Activated naive CD4-positive, alpha-beta T cell treated with anti-CD3 and anti-CD28 coated beads, Interleukin-2, amount 50 U/mL, for 24 hours (primary cell): ENCODE results near the gene DEGS2.
A peak's percentile ranks its signal among the peaks of the same experiment; 100 is the strongest.
"Not testable (repeated sequence)": the region's sequence is repeated elsewhere in the genome, so short reads cannot be mapped to it uniquely, and the experiment has no call there.

Source experiments
- H3K27ac Mint-ChIP-seq: one replicate; pipeline ENCODE4 v1.8.0; 2021; ENCODE audit warnings: mild to moderate bottlenecking, mixed read lengths
- H3K27me3 Mint-ChIP-seq: one replicate; pipeline ENCODE4 v1.8.0; 2021; ENCODE audit warnings: mixed read lengths
- H3K36me3 Mint-ChIP-seq: one replicate; pipeline ENCODE4 v1.8.0; 2021; ENCODE audit warnings: mixed read lengths
- H3K4me1 Mint-ChIP-seq: one replicate; pipeline ENCODE4 v1.8.0; 2021; ENCODE audit warnings: mixed read lengths
- H3K4me3 Mint-ChIP-seq: one replicate; pipeline ENCODE4 v1.8.0; 2021; ENCODE audit warnings: mild to moderate bottlenecking, mixed read lengths
- H3K9me3 Mint-ChIP-seq: one replicate; pipeline ENCODE4 v1.8.0; 2021; ENCODE audit warnings: mixed read lengths

The DEGS2 gene

GRCh38 chr14:100159094-100159864 is at the start of gene DEGS2:
DEGS2 (minus strand) TSS chr14:100159645; CDS start chr14:100159587, 58 bp downstream.
- peaks cover 5% of the 10 kb centered on the region for H3K27me3 Mint-ChIP-seq
- peaks cover 3% of the 10 kb centered on the region for H3K36me3 Mint-ChIP-seq
- H3K9me3 Mint-ChIP-seq: no peaks in the 10 kb centered on the region
- peak within 1 kb of the TSS; percentile 77 for H3K4me3 Mint-ChIP-seq
- H3K4me1 Mint-ChIP-seq: no peaks in the 10 kb centered on the region
- no peak within 1 kb of the TSS for H3K27ac Mint-ChIP-seq

- H3K9me3 Mint-ChIP-seq: not testable (repeated sequence)
Observed at GRCh38 chr14:100208136-100208535, 48.7 kb upstream of the DEGS2 start.

GRCh38 chr14:100207588-100207987 is 48.1 kb upstream of the DEGS2 start:
- H3K36me3 Mint-ChIP-seq, H3K27me3 Mint-ChIP-seq, H3K4me3 Mint-ChIP-seq, H3K9me3 Mint-ChIP-seq, H3K4me1 Mint-ChIP-seq, H3K27ac Mint-ChIP-seq: not testable (repeated sequence)

More at GRCh38 chr14:100208136-100208535, 48.7 kb upstream of the DEGS2 start:
- not testable (repeated sequence) for H3K27me3 Mint-ChIP-seq, H3K27ac Mint-ChIP-seq, H3K36me3 Mint-ChIP-seq, H3K4me3 Mint-ChIP-seq
- H3K4me1 Mint-ChIP-seq: peaks cover 12% of the 10 kb centered on the region

- not testable (repeated sequence) for H3K27ac Mint-ChIP-seq, H3K27me3 Mint-ChIP-seq, H3K9me3 Mint-ChIP-seq, H3K36me3 Mint-ChIP-seq, H3K4me1 Mint-ChIP-seq, H3K4me3 Mint-ChIP-seq
Observed at GRCh38 chr14:100204835-100205167, 45.4 kb upstream of the DEGS2 start.

- Mint-ChIP-seq H3K4me3 (no peak overlapping the region), H3K4me1 (no peaks in the 10 kb centered on the region), H3K36me3 (no peaks in the 10 kb centered on the region), H3K9me3 (no peaks in the 10 kb centered on the region), H3K27ac (no peak overlapping the region), H3K27me3 (no peaks in the 10 kb centered on the region)
Observed at GRCh38 chr14:100203962-100204834, 44.8 kb upstream of the DEGS2 start.

GRCh38 chr14:100203146-100203545 is 43.7 kb upstream of the DEGS2 start:
- H3K27ac Mint-ChIP-seq: no peak overlapping the region
- no peak overlapping the region for H3K4me3 Mint-ChIP-seq

GRCh38 chr14:100202712-100203111 is 43.3 kb upstream of the DEGS2 start:
- no peaks in the 10 kb centered on the region for H3K27me3 Mint-ChIP-seq
- no peaks in the 10 kb centered on the region for H3K36me3 Mint-ChIP-seq
- H3K4me1 Mint-ChIP-seq: no peaks in the 10 kb centered on the region
- H3K9me3 Mint-ChIP-seq: no peaks in the 10 kb centered on the region
- H3K4me3 Mint-ChIP-seq: no peak overlapping the region
- no peak overlapping the region for H3K27ac Mint-ChIP-seq

More at GRCh38 chr14:100203146-100203545, 43.7 kb upstream of the DEGS2 start:
- no peaks in the 10 kb centered on the region for H3K27me3 Mint-ChIP-seq
- H3K4me1 Mint-ChIP-seq: no peaks in the 10 kb centered on the region
- no peaks in the 10 kb centered on the region for H3K36me3 Mint-ChIP-seq
- H3K9me3 Mint-ChIP-seq: no peaks in the 10 kb centered on the region

GRCh38 chr14:100201701-100202100 is 42.3 kb upstream of the DEGS2 start:
- no peaks in the 10 kb centered on the region for H3K27me3 Mint-ChIP-seq
- H3K9me3 Mint-ChIP-seq: no peaks in the 10 kb centered on the region
- H3K4me3 Mint-ChIP-seq: no peak overlapping the region
- H3K36me3 Mint-ChIP-seq: no peaks in the 10 kb centered on the region
- H3K4me1 Mint-ChIP-seq: no peaks in the 10 kb centered on the region
- H3K27ac Mint-ChIP-seq: no peak overlapping the region

- H3K27me3 Mint-ChIP-seq: no peaks in the 10 kb centered on the region
- no peak overlapping the region for H3K4me3 Mint-ChIP-seq
- no peak overlapping the region for H3K27ac Mint-ChIP-seq
- H3K36me3 Mint-ChIP-seq: no peaks in the 10 kb centered on the region
- no peaks in the 10 kb centered on the region for H3K4me1 Mint-ChIP-seq
- H3K9me3 Mint-ChIP-seq: no peaks in the 10 kb centered on the region
Observed at GRCh38 chr14:100200311-100200710, 40.9 kb upstream of the DEGS2 start.

- Mint-ChIP-seq H3K27me3 (no peaks in the 10 kb centered on the region), H3K36me3 (no peaks in the 10 kb centered on the region), H3K9me3 (no peaks in the 10 kb centered on the region), H3K27ac (no peak overlapping the region), H3K4me3 (no peak overlapping the region), H3K4me1 (peaks cover 4% of the 10 kb centered on the region)
Observed at GRCh38 chr14:100199240-100199860, 39.9 kb upstream of the DEGS2 start.

- Mint-ChIP-seq H3K4me3 (peak overlapping the region; percentile 77), H3K9me3 (no peaks in the 10 kb centered on the region), H3K27ac (peak overlapping the region; percentile 94), H3K36me3 (no peaks in the 10 kb centered on the region), H3K27me3 (no peaks in the 10 kb centered on the region), H3K4me1 (peaks cover 16% of the 10 kb centered on the region)
Observed at GRCh38 chr14:100193417-100194357, 34.2 kb upstream of the DEGS2 start.

GRCh38 chr14:100192672-100193416 is 33.4 kb upstream of the DEGS2 start:
- H3K9me3 Mint-ChIP-seq: no peaks in the 10 kb centered on the region
- H3K4me3 Mint-ChIP-seq: peak overlapping the region; percentile 77
- no peaks in the 10 kb centered on the region for H3K27me3 Mint-ChIP-seq
- H3K27ac Mint-ChIP-seq: peak overlapping the region; percentile 94
- peaks cover 16% of the 10 kb centered on the region for H3K4me1 Mint-ChIP-seq
- no peaks in the 10 kb centered on the region for H3K36me3 Mint-ChIP-seq

- Mint-ChIP-seq H3K4me1 (peaks cover 16% of the 10 kb centered on the region), H3K36me3 (no peaks in the 10 kb centered on the region), H3K27ac (peak overlapping the region; percentile 94), H3K9me3 (no peaks in the 10 kb centered on the region), H3K4me3 (peak overlapping the region; percentile 77), H3K27me3 (no peaks in the 10 kb centered on the region)
Observed at GRCh38 chr14:100192250-100192671, 32.8 kb upstream of the DEGS2 start.

- Mint-ChIP-seq H3K36me3 (no peaks in the 10 kb centered on the region), H3K27ac (no peak overlapping the region), H3K9me3 (no peaks in the 10 kb centered on the region), H3K27me3 (no peaks in the 10 kb centered on the region), H3K4me3 (no peak overlapping the region), H3K4me1 (peaks cover 16% of the 10 kb centered on the region)
Observed at GRCh38 chr14:100191584-100192249, 32.3 kb upstream of the DEGS2 start.
